ENCODE results near the gene SULT1C4. TPM values are rescaled to one million over a fixed set of nuclear protein-coding genes. Genes with fewer than 3 reads are reported as not detected.
"Not testable (repeated sequence)": the region's sequence is repeated elsewhere in the genome, so short reads cannot be mapped to it uniquely, and the experiment has no call there.

SULT1C4 gene
- total and polyA plus RNA-seq, 3 donors from 2014 or later, result 0.63 to 3.5 (median 1.1) TPM

DNA sequence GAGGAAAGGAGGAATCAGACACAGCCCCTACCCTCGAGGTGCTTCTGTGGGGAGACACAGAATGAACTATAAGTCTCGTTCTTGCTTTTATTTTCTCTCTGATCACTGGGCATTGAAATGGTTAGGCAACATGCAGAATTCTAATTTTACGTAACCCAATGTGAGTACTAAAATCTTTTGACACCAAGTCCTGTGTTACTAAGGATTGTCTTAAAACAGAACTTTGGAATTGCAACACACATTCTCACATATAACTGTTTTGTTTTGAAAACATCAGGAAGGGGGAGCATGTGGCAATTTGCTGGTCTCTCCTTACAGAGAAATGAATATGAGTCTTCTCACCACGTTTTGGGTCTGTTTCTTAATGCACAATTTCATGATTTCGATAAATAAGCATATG, 23.6 kb upstream of the SULT1C4 start:
- intact Hi-C loops (cut with DNase I; ENCODE audit: low total_unique reads), result no loop called here
- TF ChIP-seq, protein P1, sequence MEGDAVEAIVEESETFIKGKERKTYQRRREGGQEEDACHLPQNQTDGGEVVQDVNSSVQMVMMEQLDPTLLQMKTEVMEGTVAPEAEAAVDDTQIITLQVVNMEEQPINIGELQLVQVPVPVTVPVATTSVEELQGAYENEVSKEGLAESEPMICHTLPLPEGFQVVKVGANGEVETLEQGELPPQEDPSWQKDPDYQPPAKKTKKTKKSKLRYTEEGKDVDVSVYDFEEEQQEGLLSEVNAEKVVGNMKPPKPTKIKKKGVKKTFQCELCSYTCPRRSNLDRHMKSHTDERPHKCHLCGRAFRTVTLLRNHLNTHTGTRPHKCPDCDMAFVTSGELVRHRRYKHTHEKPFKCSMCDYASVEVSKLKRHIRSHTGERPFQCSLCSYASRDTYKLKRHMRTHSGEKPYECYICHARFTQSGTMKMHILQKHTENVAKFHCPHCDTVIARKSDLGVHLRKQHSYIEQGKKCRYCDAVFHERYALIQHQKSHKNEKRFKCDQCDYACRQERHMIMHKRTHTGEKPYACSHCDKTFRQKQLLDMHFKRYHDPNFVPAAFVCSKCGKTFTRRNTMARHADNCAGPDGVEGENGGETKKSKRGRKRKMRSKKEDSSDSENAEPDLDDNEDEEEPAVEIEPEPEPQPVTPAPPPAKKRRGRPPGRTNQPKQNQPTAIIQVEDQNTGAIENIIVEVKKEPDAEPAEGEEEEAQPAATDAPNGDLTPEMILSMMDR (IDR thresholded peaks at IDR 0.05), result no peak
- TF ChIP-seq POLR2A (IDR thresholded peaks at IDR 0.05), result no peak
- no peaks in the 10 kb centered on the region for H3K27me3 ChIP-seq
- no peak overlapping the region for H3K4me3 ChIP-seq
- no peak overlapping the region for H3K27ac ChIP-seq
- DNase-seq, result no peak
- H3K4me1 ChIP-seq, result no peaks in the 10 kb centered on the region
- no peaks in the 10 kb centered on the region for H3K9me3 ChIP-seq
- no peaks in the 10 kb centered on the region for H3K36me3 ChIP-seq (ENCODE audit: low read depth, missing control alignments)
- 77 to 78% methylated on average over 5 of the region's 5 CpGs for WGBS, 2 donors

DNA sequence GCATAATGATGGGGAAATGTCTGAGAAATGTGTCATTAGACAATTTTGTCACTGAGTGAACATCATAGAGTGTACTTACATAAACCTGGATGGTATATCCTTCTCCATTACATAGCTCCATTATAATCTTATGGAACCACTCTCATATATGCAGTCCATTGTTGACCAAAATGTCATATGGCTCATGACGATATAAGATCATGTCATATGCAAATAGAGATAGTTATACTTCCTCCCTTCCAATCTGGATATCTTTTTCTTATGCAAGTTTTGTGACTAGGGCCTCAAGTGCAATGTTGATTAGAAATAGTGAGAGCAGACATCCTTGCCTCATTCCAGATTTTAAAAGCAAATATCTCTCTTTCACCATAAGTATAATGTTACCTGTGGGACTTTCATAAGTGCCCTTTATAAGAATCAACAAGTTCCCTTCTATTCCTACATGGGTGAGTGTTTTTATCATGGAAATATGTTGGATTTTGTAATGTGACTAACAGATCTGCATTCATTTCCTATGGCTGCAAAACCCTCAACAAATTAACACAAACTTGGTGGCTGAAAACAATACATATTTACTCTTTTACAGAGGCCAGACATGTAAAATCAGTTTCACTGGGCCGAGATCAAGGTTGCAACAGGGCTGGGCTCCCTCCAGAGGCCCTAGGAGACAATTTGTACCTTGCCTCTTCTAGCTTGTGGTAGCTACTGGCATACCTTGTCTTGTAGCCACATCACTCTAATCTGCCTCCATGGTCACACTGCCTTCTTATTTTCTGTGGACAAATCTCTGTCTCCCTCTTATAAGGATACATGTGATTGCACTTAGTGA, 21.6 kb upstream of the SULT1C4 start:
- DNase-seq, result no peak
- intact Hi-C loops (cut with DNase I; ENCODE audit: low total_unique reads), result no loop called here
- H3K4me3 ChIP-seq, result no peak overlapping the region
- no peaks in the 10 kb centered on the region for H3K9me3 ChIP-seq
- H3K27me3 ChIP-seq, result no peaks in the 10 kb centered on the region
- no peaks in the 10 kb centered on the region for H3K36me3 ChIP-seq (ENCODE audit: low read depth, missing control alignments)
- TF ChIP-seq, protein P1 (IDR thresholded peaks at IDR 0.05), result no peak
- no peak for TF ChIP-seq POLR2A (IDR thresholded peaks at IDR 0.05)
- H3K4me1 ChIP-seq, result no peaks in the 10 kb centered on the region
- WGBS, 2 donors, result 78 to 92% methylated on average over 2 of the region's 2 CpGs
- no peak overlapping the region for H3K27ac ChIP-seq

DNA sequence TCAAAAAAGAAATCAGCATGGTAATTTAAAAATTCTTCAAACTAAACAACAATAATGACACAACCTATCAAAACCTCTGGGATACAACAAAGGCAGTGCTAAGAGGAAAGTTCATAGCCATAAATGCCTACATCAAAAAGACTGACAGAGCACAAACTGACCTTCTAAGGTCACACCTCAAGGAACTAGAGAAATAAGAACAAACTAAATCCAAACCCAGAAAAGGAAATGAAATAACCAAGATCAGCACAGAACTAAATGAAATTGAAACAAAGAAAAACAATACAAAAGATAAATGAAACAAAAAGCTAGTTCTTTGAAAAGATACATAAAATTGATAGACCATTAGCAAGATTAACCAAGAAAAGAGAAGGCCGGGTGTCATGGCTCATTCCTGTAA, 18.4 kb upstream of the SULT1C4 start:
- H3K4me3 ChIP-seq; H3K27me3 ChIP-seq; intact Hi-C loops (cut with DNase I; ENCODE audit: low total_unique reads); H3K27ac ChIP-seq; H3K9me3 ChIP-seq; DNase-seq; H3K36me3 ChIP-seq (ENCODE audit: low read depth, missing control alignments); H3K4me1 ChIP-seq: not testable (repeated sequence)
- 40 to 80% methylated on average over 1 of the region's 1 CpG for WGBS, 2 donors

DNA sequence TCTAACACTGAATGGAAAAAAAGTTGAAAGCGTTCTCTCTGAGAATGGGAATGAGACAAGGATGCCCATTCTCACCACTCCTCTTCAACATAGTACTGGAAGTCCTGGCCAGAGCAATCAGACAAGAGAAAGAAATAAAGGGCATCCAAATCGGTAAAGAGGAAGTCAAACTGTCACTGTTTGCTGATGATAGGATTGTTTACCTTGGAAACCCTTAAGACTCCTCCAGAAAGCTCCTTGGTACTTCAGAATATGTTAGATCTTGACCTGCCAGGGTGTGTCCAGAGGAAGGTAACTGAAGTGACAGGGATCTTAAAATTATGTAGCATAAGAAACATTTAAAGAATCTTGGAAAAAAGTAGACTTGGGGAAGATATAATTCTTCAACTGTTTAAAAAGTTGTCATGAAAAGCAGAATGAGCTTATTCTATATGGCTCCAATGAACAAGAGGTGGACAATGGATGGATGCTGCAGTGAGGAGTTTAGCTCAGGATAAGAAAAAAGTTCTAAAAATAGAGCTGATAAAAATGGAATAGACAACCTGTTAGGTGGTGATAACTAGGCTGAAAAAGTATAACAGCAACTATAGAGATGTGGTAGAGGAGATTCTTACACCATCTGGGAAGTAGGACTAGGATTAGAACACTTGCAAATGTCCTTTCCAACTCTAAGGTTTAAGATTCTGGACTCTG, 16.8 kb upstream of the SULT1C4 start:
- no peaks in the 10 kb centered on the region for H3K27me3 ChIP-seq

More for the DNA sequence above, 16.8 kb upstream of the SULT1C4 start:
- intact Hi-C loops (cut with DNase I; ENCODE audit: low total_unique reads), result no loop called here
- no peak overlapping the region for H3K27ac ChIP-seq
- no peaks in the 10 kb centered on the region for H3K4me1 ChIP-seq
- TF ChIP-seq, protein P1 (IDR thresholded peaks at IDR 0.05), result no peak
- no peak for TF ChIP-seq POLR2A (IDR thresholded peaks at IDR 0.05)
- H3K36me3 ChIP-seq (ENCODE audit: low read depth, missing control alignments), result no peaks in the 10 kb centered on the region
- no peak for DNase-seq
- no peak overlapping the region for H3K4me3 ChIP-seq
- 72 to 74% methylated on average over 2 of the region's 2 CpGs for WGBS, 2 donors
- no peaks in the 10 kb centered on the region for H3K9me3 ChIP-seq
